Melanocyte of skin (primary cell): Measurements from ENCODE around the gene RAB7A. TPM values are rescaled to one million over a fixed set of nuclear protein-coding genes. Genes with fewer than 3 reads are reported as not detected.

Source experiments
- small RNA-seq, 2 donors: library from RNA; depleted of rRNA; stranded (forward); fragments of <200 nt; gene quantifications; one replicate each; pipeline ENCODE3, GENCODE V24; 2012
- total RNA-seq, 2 donors: library from RNA; depleted of rRNA; stranded (reverse); fragments of >200 nt; gene quantifications; 2 replicates each; pipeline ENCODE4 v1.2.3, GENCODE V29; 2012

The RAB7A gene
- total RNA-seq = 100 to 1,000 TPM; 162 to 190 TPM

DNA sequence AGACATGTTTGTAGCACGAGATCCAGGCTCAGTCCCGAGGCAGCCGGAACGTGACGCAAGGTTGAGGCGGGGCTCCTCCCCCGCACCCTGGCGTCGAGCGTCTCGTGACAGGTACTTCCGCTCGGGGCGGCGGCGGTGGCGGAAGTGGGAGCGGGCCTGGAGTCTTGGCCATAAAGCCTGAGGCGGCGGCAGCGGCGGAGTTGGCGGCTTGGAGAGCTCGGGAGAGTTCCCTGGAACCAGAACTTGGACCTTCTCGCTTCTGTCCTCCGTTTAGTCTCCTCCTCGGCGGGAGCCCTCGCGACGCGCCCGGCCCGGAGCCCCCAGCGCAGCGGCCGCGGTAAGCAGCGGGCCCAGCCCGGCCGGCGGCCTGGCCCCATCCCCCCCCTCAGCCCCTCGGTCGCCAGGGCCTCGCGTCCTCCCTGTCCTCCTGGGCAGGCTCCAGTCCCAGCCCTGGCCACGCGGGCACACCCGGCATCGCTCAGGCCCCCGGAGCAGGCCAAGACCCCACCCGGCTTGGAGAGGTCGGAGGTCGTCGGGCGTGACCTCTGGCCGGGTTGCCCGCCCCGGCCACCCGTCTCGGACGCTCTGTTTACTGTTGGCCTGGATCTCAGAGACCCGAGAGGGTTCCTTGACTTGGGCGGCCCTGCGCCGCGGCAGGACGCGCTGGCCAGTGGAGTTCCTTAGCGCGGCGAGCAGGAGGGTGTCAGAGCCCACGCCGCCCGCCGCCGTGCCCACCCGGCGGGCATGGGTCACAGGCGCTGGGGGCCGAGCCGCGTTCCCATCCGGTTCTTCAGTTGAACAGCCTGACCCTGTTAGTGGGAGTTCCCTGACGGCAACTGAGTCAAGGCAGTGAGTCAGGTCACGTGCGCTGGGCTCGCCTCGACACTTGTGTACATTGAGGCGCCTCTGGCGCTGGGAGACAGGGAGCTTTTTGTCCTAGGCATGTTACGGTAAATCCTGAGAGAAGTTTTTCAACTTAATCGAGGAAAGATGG is at the start of gene RAB7A:
RAB7A (plus strand) TSS at position 161 of the 994 bp plus-strand sequence. CDS start 69,185 bp downstream, outside the sequence.

Small RNAs within 50 kb of the gene (small RNA-seq; reads per million reads assigned to genes)
- 0.09 to 0.52 reads per million in 2 donors for gene RF00399

Other genes starting within 250 kb of the RAB7A start
- gene GATA2, start 233.0 kb upstream of the RAB7A start, total RNA-seq = under 1 TPM in 1 of 2 donors, not detected in 1; under 0.01 TPM
- 100 to 1,000 TPM; 395 to 440 TPM for gene RPN1, start 75.4 kb upstream of the RAB7A start, total RNA-seq
- 10 to 100 TPM; 28.9 to 38.0 TPM for gene ACAD9, start 153.4 kb downstream of the RAB7A start, total RNA-seq